ENCODE results near the gene MBD2. TPM values are rescaled to one million over a fixed set of nuclear protein-coding genes. Genes with fewer than 3 reads are reported as not detected.
A peak's percentile ranks its signal among the peaks of the same experiment; 100 is the strongest.
"Not testable (repeated sequence)": the region's sequence is repeated elsewhere in the genome, so short reads cannot be mapped to it uniquely, and the experiment has no call there.

The MBD2 gene
- total RNA-seq, 1 donor from 2014 or later = 150 TPM

- Mint-ChIP-seq H3K27ac (no peak overlapping the region), H3K4me1 (peaks cover 62% of the 10 kb centered on the region), H3K27me3 (no peaks in the 10 kb centered on the region), H3K9me3 (no peaks in the 10 kb centered on the region), H3K36me3 (ENCODE audit: low read depth) (peaks cover 37% of the 10 kb centered on the region), H3K4me3 (no peak overlapping the region)
- intact Hi-C loops (cut with micrococcal nuclease) = no loop called here
- POLR2A ChIA-PET = no interaction called here
- DNase-seq = no peak
- CTCF ChIA-PET = no interaction called here
- ATAC-seq (ENCODE audit: low read depth) = no peak
- no peak for TF ChIP-seq CTCF (IDR thresholded peaks at IDR 0.05)
Observed at GRCh38 chr18:54205959-54206358, 18.5 kb downstream of the MBD2 start.

- ATAC-seq (ENCODE audit: low read depth); H3K4me3 Mint-ChIP-seq; H3K9me3 Mint-ChIP-seq; DNase-seq; POLR2A ChIA-PET; CTCF ChIA-PET; intact Hi-C loops (cut with micrococcal nuclease); H3K27me3 Mint-ChIP-seq: not testable (repeated sequence)
- H3K36me3 Mint-ChIP-seq (ENCODE audit: low read depth) = peaks cover 41% of the 10 kb centered on the region
- H3K4me1 Mint-ChIP-seq = peaks cover 60% of the 10 kb centered on the region
- H3K27ac Mint-ChIP-seq = peak overlapping the region; percentile 21
Observed at GRCh38 chr18:54205448-54205847, 19.0 kb downstream of the MBD2 start.

GRCh38 chr18:54204883-54205282 lies 19.6 kb downstream of the MBD2 start:
- Mint-ChIP-seq H3K9me3 (no peaks in the 10 kb centered on the region), H3K4me1 (peaks cover 55% of the 10 kb centered on the region), H3K27me3 (no peaks in the 10 kb centered on the region), H3K4me3 (no peak overlapping the region), H3K36me3 (ENCODE audit: low read depth) (peaks cover 44% of the 10 kb centered on the region), H3K27ac (no peak overlapping the region)
- DNase-seq (no peak), ATAC-seq (ENCODE audit: low read depth) (no peak)
- POLR2A ChIA-PET = no interaction called here
- intact Hi-C loops (cut with micrococcal nuclease) = no loop called here
- CTCF ChIA-PET = interaction anchor here (1.5 kb wide), 1 partner anchor 18 kb away, joined by 3 read pairs; no protein-coding TSS in a partner anchor
- TF ChIP-seq CTCF (IDR thresholded peaks at IDR 0.05) = no peak

- H3K27me3 Mint-ChIP-seq = no peaks in the 10 kb centered on the region
- DNase-seq (no peak), ATAC-seq (ENCODE audit: low read depth) (peak; percentile 88)
- ChIA-PET CTCF (interaction anchor here (1.5 kb wide), 1 partner anchor 19 kb away, joined by 3 read pairs; no protein-coding TSS in a partner anchor), POLR2A (no interaction called here)
- no peak overlapping the region for H3K4me3 Mint-ChIP-seq
- intact Hi-C loops (cut with micrococcal nuclease) = no loop called here
- peaks cover 54% of the 10 kb centered on the region for H3K4me1 Mint-ChIP-seq
- peaks cover 52% of the 10 kb centered on the region for H3K36me3 Mint-ChIP-seq (ENCODE audit: low read depth)
- no peak for TF ChIP-seq CTCF (IDR thresholded peaks at IDR 0.05)
- H3K9me3 Mint-ChIP-seq = no peaks in the 10 kb centered on the region
- H3K27ac Mint-ChIP-seq = peak overlapping the region; percentile 9
Observed at GRCh38 chr18:54203914-54204313, 20.6 kb downstream of the MBD2 start.

GRCh38 chr18:54202851-54203250 lies 21.6 kb downstream of the MBD2 start:
- DNase-seq = no peak
- H3K27ac Mint-ChIP-seq = peak overlapping the region; percentile 14

More at GRCh38 chr18:54202851-54203250, 21.6 kb downstream of the MBD2 start:
- no peak for TF ChIP-seq CTCF (IDR thresholded peaks at IDR 0.05)
- intact Hi-C loops (cut with micrococcal nuclease) = no loop called here
- no peak overlapping the region for H3K4me3 Mint-ChIP-seq
- no peaks in the 10 kb centered on the region for H3K27me3 Mint-ChIP-seq
- ATAC-seq (ENCODE audit: low read depth) = no peak
- peaks cover 48% of the 10 kb centered on the region for H3K4me1 Mint-ChIP-seq
- H3K36me3 Mint-ChIP-seq (ENCODE audit: low read depth) = peaks cover 63% of the 10 kb centered on the region
- POLR2A ChIA-PET = no interaction called here
- no peaks in the 10 kb centered on the region for H3K9me3 Mint-ChIP-seq
- CTCF ChIA-PET = no interaction called here
